Fibroblast of skin of abdomen (primary cell): ENCODE measurements around the gene ASCL1. TPM values are rescaled to one million over a fixed set of nuclear protein-coding genes. Genes with fewer than 3 reads are reported as not detected.

Source experiments
- DNase-seq: peaks from one replicate; pipeline ENCODE4 v3.0.0-alpha.2; 2013
- polyA plus RNA-seq, 2 experiments: library from polyadenylated mRNA; unstranded; fragments of 120-200 nt; gene quantifications; one replicate each; pipeline ENCODE4 v1.2.1, GENCODE V29; 2013; ENCODE audit not compliant: insufficient read length in 2 of 2

ASCL1 gene
- polyA plus RNA-seq (2013, experiment 1 of 2; ENCODE audit: insufficient read length) = not detected
- polyA plus RNA-seq (2013, experiment 2 of 2; ENCODE audit: insufficient read length) = 0.07 TPM

GRCh38 chr12:102957339-102958050 lies at the start of gene ASCL1:
ASCL1 (plus strand) TSS chr12:102957674; CDS start chr12:102958245, 571 bp downstream.
- no peak for DNase-seq

- no peak for DNase-seq
Observed at GRCh38 chr12:102907918-102908317, 49.6 kb upstream of the ASCL1 start.

GRCh38 chr12:102910137-102910536 lies 47.3 kb upstream of the ASCL1 start:
- DNase-seq = no peak

GRCh38 chr12:102910792-102911191 lies 46.7 kb upstream of the ASCL1 start:
- DNase-seq = no peak

GRCh38 chr12:102911320-102911719 lies 46.2 kb upstream of the ASCL1 start:
- no peak for DNase-seq

- no peak for DNase-seq
Observed at GRCh38 chr12:102912258-102912657, 45.2 kb upstream of the ASCL1 start.

GRCh38 chr12:102913453-102914226 lies 43.8 kb upstream of the ASCL1 start:
- DNase-seq = no peak

- no peak for DNase-seq
Observed at GRCh38 chr12:102916252-102917025, 41.0 kb upstream of the ASCL1 start.

GRCh38 chr12:102917026-102917787 lies 40.3 kb upstream of the ASCL1 start, which contains the start of gene PAH:
PAH (minus strand) TSS chr12:102917244; CDS start chr12:102917130, 114 bp downstream.
- DNase-seq = no peak

GRCh38 chr12:102918840-102919239 lies 38.6 kb upstream of the ASCL1 start:
- DNase-seq = no peak

- no peak for DNase-seq
Observed at GRCh38 chr12:102920271-102920670, 37.2 kb upstream of the ASCL1 start.

- no peak for DNase-seq
Observed at GRCh38 chr12:102921240-102921639, 36.2 kb upstream of the ASCL1 start.

GRCh38 chr12:102927220-102927619 lies 30.3 kb upstream of the ASCL1 start:
- no peak for DNase-seq

GRCh38 chr12:102933168-102933567 lies 24.3 kb upstream of the ASCL1 start:
- no peak for DNase-seq

GRCh38 chr12:102939059-102939458 lies 18.4 kb upstream of the ASCL1 start:
- DNase-seq = no peak

- no peak for DNase-seq
Observed at GRCh38 chr12:102939670-102940222, 17.7 kb upstream of the ASCL1 start.

GRCh38 chr12:102946042-102946441 lies 11.4 kb upstream of the ASCL1 start:
- DNase-seq = no peak

- peak; percentile 18 for DNase-seq
Observed at GRCh38 chr12:102948941-102949352, 8.5 kb upstream of the ASCL1 start.

- DNase-seq = no peak
Observed at GRCh38 chr12:102950107-102950949, 7.1 kb upstream of the ASCL1 start.

- DNase-seq = no peak
Observed at GRCh38 chr12:102950950-102951619, 6.4 kb upstream of the ASCL1 start.
